ENCODE measurements around the gene ADAMTSL5.
"Not testable (repeated sequence)": the region's sequence is repeated elsewhere in the genome, so short reads cannot be mapped to it uniquely, and the experiment has no call there.

Gene ADAMTSL5

GRCh38 chr19:1503925-1504773, 8.7 kb downstream of the ADAMTSL5 start:
- H3K27ac ChIP-seq, result no peak overlapping the region
- TF ChIP-seq ZFX (IDR thresholded peaks at IDR 0.05; ENCODE audit: borderline replicate concordance) (no peak), CTCF (IDR thresholded peaks at IDR 0.05) (no peak)

GRCh38 chr19:1503089-1503924, 9.5 kb downstream of the ADAMTSL5 start:
- H3K27ac ChIP-seq, result no peak overlapping the region
- peak; percentile 92 for TF ChIP-seq CTCF (IDR thresholded peaks at IDR 0.05)
- no peak for TF ChIP-seq ZFX (IDR thresholded peaks at IDR 0.05; ENCODE audit: borderline replicate concordance)

- no peak overlapping the region for H3K27ac ChIP-seq
These were observed 10.3 kb downstream of the ADAMTSL5 start for GRCh38 chr19:1502433-1503088.

GRCh38 chr19:1501200-1501595, 11.6 kb downstream of the ADAMTSL5 start:
- no peak for TF ChIP-seq ZFX (IDR thresholded peaks at IDR 0.05; ENCODE audit: borderline replicate concordance)
- no peak for TF ChIP-seq CTCF (IDR thresholded peaks at IDR 0.05)
- H3K27ac ChIP-seq, result no peak overlapping the region

More at GRCh38 chr19:1502433-1503088, 10.3 kb downstream of the ADAMTSL5 start:
- TF ChIP-seq ZFX (IDR thresholded peaks at IDR 0.05; ENCODE audit: borderline replicate concordance) (no peak), CTCF (IDR thresholded peaks at IDR 0.05) (no peak)

- H3K27ac ChIP-seq, result not testable (repeated sequence)
These were observed 13.6 kb downstream of the ADAMTSL5 start for GRCh38 chr19:1499231-1499630.

GRCh38 chr19:1497578-1498235, 15.1 kb downstream of the ADAMTSL5 start:
- TF ChIP-seq ZFX (IDR thresholded peaks at IDR 0.05; ENCODE audit: borderline replicate concordance) (no peak), CTCF (IDR thresholded peaks at IDR 0.05) (no peak)
- no peak overlapping the region for H3K27ac ChIP-seq

Measured in 22Rv1 (cell line).